GM12873 (cell line): ENCODE results near the gene GAL3ST1.

ENCODE experiments used
- CTCF ChIP-seq: IDR thresholded peaks from 2 replicates; pipeline ENCODE4 v1.5.1; 2012; ENCODE audit warnings: low read depth, mild to moderate bottlenecking, moderate library complexity, low read length, control low read depth; ENCODE audit not compliant: insufficient read depth; ENCODE audit errors: missing control alignments

The GAL3ST1 gene

GRCh38 chr22:30568137-30568805 is 6.2 kb downstream of the GAL3ST1 start:
- TF ChIP-seq CTCF: no peak

GRCh38 chr22:30566125-30566524 is 8.3 kb downstream of the GAL3ST1 start:
- no peak for TF ChIP-seq CTCF

GRCh38 chr22:30565341-30565740 is 9.1 kb downstream of the GAL3ST1 start:
- TF ChIP-seq CTCF: no peak

GRCh38 chr22:30564761-30565119 is 9.7 kb downstream of the GAL3ST1 start:
- no peak for TF ChIP-seq CTCF

GRCh38 chr22:30564045-30564760 is 10.3 kb downstream of the GAL3ST1 start:
- TF ChIP-seq CTCF: no peak

- TF ChIP-seq CTCF: no peak
These were observed 12.1 kb downstream of the GAL3ST1 start for GRCh38 chr22:30562366-30562765.

GRCh38 chr22:30561402-30562189 is 12.9 kb downstream of the GAL3ST1 start:
- TF ChIP-seq CTCF: no peak
